ENCODE measurements around the gene MEI1. TPM values are rescaled to one million over a fixed set of nuclear protein-coding genes. Genes with fewer than 3 reads are reported as not detected.

The MEI1 gene, protein sequence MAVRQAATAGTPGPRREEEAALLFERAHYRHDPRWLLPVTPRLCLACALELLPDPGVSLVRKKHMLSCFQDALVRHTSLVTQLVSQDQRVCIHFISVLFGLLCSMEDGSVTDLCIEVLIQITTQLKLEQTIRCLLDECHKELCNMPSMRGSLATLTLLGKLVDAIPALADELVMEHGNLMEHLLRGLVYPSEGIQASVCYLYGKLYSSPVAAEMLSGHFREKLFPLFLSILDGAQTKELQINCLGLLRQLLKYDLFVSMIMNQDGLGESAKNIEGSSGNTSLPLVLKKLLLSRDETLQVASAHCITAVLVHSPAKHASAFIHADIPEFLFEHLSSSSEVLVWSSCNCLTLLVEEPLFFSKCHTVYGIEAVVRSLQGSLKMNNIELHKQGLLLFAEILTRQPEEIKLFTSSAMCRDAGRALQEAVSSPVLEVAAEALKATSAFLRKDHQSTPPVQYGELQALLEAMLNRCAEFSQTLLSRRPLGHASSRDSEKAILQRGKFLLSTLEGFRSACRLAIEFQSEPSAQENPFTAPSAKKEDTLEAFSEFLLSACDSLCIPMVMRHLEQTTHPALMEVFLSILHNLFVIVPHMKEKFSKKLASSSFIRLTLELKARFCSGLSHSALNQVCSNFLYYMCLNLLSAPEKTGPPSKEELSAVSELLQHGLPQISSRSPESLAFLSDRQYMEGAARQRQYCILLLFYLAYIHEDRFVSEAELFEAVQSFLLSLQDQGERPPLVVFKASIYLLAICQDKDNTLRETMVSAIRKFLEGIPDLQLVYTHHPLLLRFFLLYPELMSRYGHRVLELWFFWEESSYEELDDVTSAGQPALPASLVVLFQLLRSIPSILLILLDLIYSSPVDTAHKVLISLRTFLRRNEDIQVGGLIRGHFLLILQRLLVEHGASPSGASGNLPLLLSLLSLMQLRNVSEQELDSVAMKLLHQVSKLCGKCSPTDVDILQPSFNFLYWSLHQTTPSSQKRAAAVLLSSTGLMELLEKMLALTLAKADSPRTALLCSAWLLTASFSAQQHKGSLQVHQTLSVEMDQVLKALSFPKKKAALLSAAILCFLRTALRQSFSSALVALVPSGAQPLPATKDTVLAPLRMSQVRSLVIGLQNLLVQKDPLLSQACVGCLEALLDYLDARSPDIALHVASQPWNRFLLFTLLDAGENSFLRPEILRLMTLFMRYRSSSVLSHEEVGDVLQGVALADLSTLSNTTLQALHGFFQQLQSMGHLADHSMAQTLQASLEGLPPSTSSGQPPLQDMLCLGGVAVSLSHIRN
- 3.1 TPM for total RNA-seq

DNA sequence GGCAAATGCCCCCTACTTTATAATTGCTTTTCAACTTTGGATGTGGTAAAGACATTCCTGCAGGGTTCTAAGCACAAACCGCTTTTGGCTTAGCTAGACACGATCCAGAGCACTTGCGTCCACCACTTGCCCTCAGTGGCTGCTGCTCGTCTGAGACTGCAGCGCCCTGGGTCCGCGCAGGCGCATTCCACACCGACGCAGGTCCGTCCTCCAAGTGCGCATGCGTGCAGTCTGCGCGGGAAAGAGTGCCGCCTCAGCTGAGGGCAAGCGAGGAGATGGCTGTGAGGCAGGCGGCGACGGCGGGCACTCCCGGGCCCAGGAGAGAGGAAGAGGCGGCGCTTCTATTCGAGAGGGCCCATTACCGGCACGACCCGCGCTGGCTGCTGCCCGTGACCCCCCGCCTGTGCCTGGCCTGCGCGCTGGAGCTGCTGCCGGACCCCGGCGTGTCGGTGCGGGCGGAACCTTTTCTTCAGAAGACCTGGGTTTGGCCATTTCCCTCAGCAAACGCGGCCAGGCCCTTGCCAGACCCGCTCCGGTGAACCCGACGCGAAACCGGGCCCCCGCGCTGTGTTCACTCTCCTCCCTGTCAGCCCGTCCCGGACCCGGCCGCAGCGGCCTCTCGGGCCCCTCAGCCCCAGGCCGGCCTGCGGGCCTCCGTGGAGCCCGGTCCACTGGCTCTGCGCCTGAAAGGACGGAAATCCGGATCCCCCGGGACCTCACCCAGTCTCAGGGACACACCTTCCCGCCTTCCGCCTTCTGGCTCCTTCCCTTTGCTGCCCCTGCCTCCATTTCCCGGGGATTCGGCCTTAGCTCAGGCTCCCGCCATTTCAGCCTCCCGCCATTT lies at the start of gene MEI1:
Gene MEI1, plus strand, starts transcription at position 240 of the 844 bp plus-strand sequence. Its CDS starts 36 bp downstream, at position 276.
- Histone ChIP-seq H3K27me3 (ENCODE audit: control insufficient read depth in 3 of 3, insufficient read depth in 3 of 3, low read length in 3 of 3) (no peaks in the 10 kb centered on the region), H3K9ac (ENCODE audit: low read depth in 1 of 3, low read length in 3 of 3) (peak within 1 kb of the TSS in 2 of 3 donors; percentile 30 to 62), H3K9me3 (ENCODE audit: control insufficient read depth in 3 of 3, low read length in 3 of 3) (no peaks in the 10 kb centered on the region), H3K4me1 (ENCODE audit: control insufficient read depth in 3 of 3, insufficient read depth in 3 of 3, low read length in 3 of 3) (peaks cover 7 to 16% (median 16%) of the 10 kb centered on the region in 3 donors), H3K27ac (ENCODE audit: low read depth, low read length) (no peak within 1 kb of the TSS), H3K36me3 (ENCODE audit: control insufficient read depth in 3 of 3, insufficient read depth in 3 of 3, low read length in 3 of 3) (no peaks in the 10 kb centered on the region), H3K4me3 (ENCODE audit: low read length in 3 of 3) (peak within 1 kb of the TSS; percentile 35 to 61 (median 49))

DNA sequence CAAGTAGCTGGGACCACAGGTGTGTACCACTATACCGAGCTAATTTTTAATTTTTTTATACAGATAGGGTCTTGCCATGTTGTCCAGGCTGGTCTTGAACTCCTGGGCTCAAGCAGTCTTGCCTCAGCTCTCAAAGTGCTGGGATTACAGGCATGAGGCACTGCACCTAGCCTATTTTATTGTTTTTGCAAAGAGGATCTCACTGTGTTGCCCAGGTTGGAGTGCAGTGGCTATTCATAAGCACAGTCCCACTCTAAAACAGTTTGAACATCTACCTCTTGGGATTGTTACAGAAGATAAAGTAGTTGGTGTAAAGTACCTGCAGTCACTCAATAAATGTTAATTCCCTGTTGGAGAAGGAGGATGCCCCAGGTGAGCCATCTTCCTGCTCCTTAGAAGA lies 49.1 kb upstream of the MEI1 start:
- no peak overlapping the region for H3K27ac ChIP-seq (ENCODE audit: low read depth, low read length)
- H3K27me3 ChIP-seq (ENCODE audit: control insufficient read depth in 3 of 3, insufficient read depth in 3 of 3, low read length in 3 of 3) = no peaks in the 10 kb centered on the region
- no peaks in the 10 kb centered on the region for H3K9me3 ChIP-seq (ENCODE audit: control insufficient read depth in 3 of 3, low read length in 3 of 3)
- H3K4me3 ChIP-seq (ENCODE audit: low read length in 3 of 3) = no peak overlapping the region
- no peaks in the 10 kb centered on the region for H3K4me1 ChIP-seq (ENCODE audit: control insufficient read depth in 3 of 3, insufficient read depth in 3 of 3, low read length in 3 of 3)
- H3K9ac ChIP-seq (ENCODE audit: low read depth in 1 of 3, low read length in 3 of 3) = no peak overlapping the region
- H3K36me3 ChIP-seq (ENCODE audit: control insufficient read depth in 3 of 3, insufficient read depth in 3 of 3, low read length in 3 of 3) = peaks cover 49 to 73% (median 71%) of the 10 kb centered on the region in 3 donors

- Histone ChIP-seq H3K4me3 (ENCODE audit: low read length in 3 of 3) (no peak overlapping the region), H3K36me3 (ENCODE audit: control insufficient read depth in 3 of 3, insufficient read depth in 3 of 3, low read length in 3 of 3) (peaks cover 52 to 78% (median 74%) of the 10 kb centered on the region in 3 donors), H3K27ac (ENCODE audit: low read depth, low read length) (no peak overlapping the region), H3K4me1 (ENCODE audit: control insufficient read depth in 3 of 3, insufficient read depth in 3 of 3, low read length in 3 of 3) (no peaks in the 10 kb centered on the region), H3K9ac (ENCODE audit: low read depth in 1 of 3, low read length in 3 of 3) (no peak overlapping the region), H3K9me3 (ENCODE audit: control insufficient read depth in 3 of 3, low read length in 3 of 3) (no peaks in the 10 kb centered on the region), H3K27me3 (ENCODE audit: control insufficient read depth in 3 of 3, insufficient read depth in 3 of 3, low read length in 3 of 3) (no peaks in the 10 kb centered on the region)
These were observed 48.5 kb upstream of the MEI1 start for GRCh38 chr22:41650821-41651220.

DNA sequence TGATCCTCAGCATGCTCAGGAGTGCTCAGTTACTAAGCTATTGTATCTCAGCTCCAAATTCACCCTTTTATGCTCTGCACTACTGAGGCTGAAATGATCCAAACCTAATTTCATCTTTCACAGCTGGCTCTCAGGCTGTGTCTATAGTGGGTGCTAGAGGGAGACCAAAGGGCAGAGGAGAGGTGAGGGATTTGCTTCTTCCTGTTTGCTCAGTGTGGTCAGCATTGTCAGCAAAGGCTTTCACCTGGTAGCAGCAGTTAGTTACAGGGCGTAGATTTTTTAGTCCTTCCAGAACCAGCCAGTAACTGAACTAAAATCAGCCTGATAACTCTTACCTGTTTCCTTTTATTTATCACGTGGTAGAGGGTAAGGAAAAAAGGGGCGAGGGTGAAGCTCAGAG lies 45.0 kb upstream of the MEI1 start:
- Histone ChIP-seq H3K36me3 (ENCODE audit: control insufficient read depth in 3 of 3, insufficient read depth in 3 of 3, low read length in 3 of 3) (peaks cover 69 to 84% (median 78%) of the 10 kb centered on the region in 3 donors), H3K9me3 (ENCODE audit: control insufficient read depth in 3 of 3, low read length in 3 of 3) (no peaks in the 10 kb centered on the region), H3K4me3 (ENCODE audit: low read length in 3 of 3) (no peak overlapping the region), H3K4me1 (ENCODE audit: control insufficient read depth in 3 of 3, insufficient read depth in 3 of 3, low read length in 3 of 3) (peaks cover 0 to under 1% (median 0%) of the 10 kb centered on the region in 3 donors), H3K9ac (ENCODE audit: low read depth in 1 of 3, low read length in 3 of 3) (no peak overlapping the region), H3K27me3 (ENCODE audit: control insufficient read depth in 3 of 3, insufficient read depth in 3 of 3, low read length in 3 of 3) (no peaks in the 10 kb centered on the region), H3K27ac (ENCODE audit: low read depth, low read length) (no peak overlapping the region)

DNA sequence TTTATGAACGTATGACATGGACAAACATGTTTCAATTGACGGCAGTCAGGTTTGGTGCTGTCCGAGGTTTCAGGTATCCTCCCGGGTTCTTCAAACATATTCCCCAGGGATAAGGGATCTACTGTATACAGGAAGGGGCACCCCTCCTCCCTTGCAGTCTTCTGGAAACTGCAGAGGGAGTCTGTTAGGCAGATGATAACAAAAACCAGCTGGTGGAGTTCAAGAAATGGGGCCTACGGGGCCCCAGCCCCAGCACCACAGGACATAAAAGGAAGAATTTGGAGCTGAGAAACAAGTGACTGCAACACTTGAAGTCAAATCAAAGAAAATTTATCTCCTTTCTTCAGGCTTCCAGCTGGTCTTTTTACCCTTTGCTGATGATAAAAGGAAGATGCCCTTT lies 42.7 kb upstream of the MEI1 start:
- H3K27ac ChIP-seq (ENCODE audit: low read depth, low read length) = no peak overlapping the region
- H3K9ac ChIP-seq (ENCODE audit: low read depth in 1 of 3, low read length in 3 of 3) = no peak overlapping the region
- peaks cover 68 to 89% (median 84%) of the 10 kb centered on the region in 3 donors for H3K36me3 ChIP-seq (ENCODE audit: control insufficient read depth in 3 of 3, insufficient read depth in 3 of 3, low read length in 3 of 3)
- no peak overlapping the region for H3K4me3 ChIP-seq (ENCODE audit: low read length in 3 of 3)
- peaks cover 5 to 14% (median 10%) of the 10 kb centered on the region in 3 donors for H3K4me1 ChIP-seq (ENCODE audit: control insufficient read depth in 3 of 3, insufficient read depth in 3 of 3, low read length in 3 of 3)
- H3K9me3 ChIP-seq (ENCODE audit: control insufficient read depth in 3 of 3, low read length in 3 of 3) = no peaks in the 10 kb centered on the region
- no peaks in the 10 kb centered on the region for H3K27me3 ChIP-seq (ENCODE audit: control insufficient read depth in 3 of 3, insufficient read depth in 3 of 3, low read length in 3 of 3)

- H3K9me3 ChIP-seq (ENCODE audit: control insufficient read depth in 3 of 3, low read length in 3 of 3) = no peaks in the 10 kb centered on the region
- no peak overlapping the region for H3K4me3 ChIP-seq (ENCODE audit: low read length in 3 of 3)
- H3K4me1 ChIP-seq (ENCODE audit: control insufficient read depth in 3 of 3, insufficient read depth in 3 of 3, low read length in 3 of 3) = peaks cover 5 to 14% (median 10%) of the 10 kb centered on the region in 3 donors
- H3K36me3 ChIP-seq (ENCODE audit: control insufficient read depth in 3 of 3, insufficient read depth in 3 of 3, low read length in 3 of 3) = peaks cover 60 to 87% (median 82%) of the 10 kb centered on the region in 3 donors
- H3K27ac ChIP-seq (ENCODE audit: low read depth, low read length) = no peak overlapping the region
- no peak overlapping the region for H3K9ac ChIP-seq (ENCODE audit: low read depth in 1 of 3, low read length in 3 of 3)
- H3K27me3 ChIP-seq (ENCODE audit: control insufficient read depth in 3 of 3, insufficient read depth in 3 of 3, low read length in 3 of 3) = no peaks in the 10 kb centered on the region
These were observed 41.6 kb upstream of the MEI1 start for GRCh38 chr22:41657709-41658108.

- H3K27me3 ChIP-seq (ENCODE audit: control insufficient read depth in 3 of 3, insufficient read depth in 3 of 3, low read length in 3 of 3) = no peaks in the 10 kb centered on the region
- H3K4me3 ChIP-seq (ENCODE audit: low read length in 3 of 3) = no peak overlapping the region
- H3K9ac ChIP-seq (ENCODE audit: low read depth in 1 of 3, low read length in 3 of 3) = no peak overlapping the region
- peaks cover 5 to 14% (median 10%) of the 10 kb centered on the region in 3 donors for H3K4me1 ChIP-seq (ENCODE audit: control insufficient read depth in 3 of 3, insufficient read depth in 3 of 3, low read length in 3 of 3)
- no peaks in the 10 kb centered on the region for H3K9me3 ChIP-seq (ENCODE audit: control insufficient read depth in 3 of 3, low read length in 3 of 3)
- H3K27ac ChIP-seq (ENCODE audit: low read depth, low read length) = no peak overlapping the region
- peaks cover 53 to 85% (median 82%) of the 10 kb centered on the region in 3 donors for H3K36me3 ChIP-seq (ENCODE audit: control insufficient read depth in 3 of 3, insufficient read depth in 3 of 3, low read length in 3 of 3)
These were observed 40.4 kb upstream of the MEI1 start for GRCh38 chr22:41658869-41659268.

DNA sequence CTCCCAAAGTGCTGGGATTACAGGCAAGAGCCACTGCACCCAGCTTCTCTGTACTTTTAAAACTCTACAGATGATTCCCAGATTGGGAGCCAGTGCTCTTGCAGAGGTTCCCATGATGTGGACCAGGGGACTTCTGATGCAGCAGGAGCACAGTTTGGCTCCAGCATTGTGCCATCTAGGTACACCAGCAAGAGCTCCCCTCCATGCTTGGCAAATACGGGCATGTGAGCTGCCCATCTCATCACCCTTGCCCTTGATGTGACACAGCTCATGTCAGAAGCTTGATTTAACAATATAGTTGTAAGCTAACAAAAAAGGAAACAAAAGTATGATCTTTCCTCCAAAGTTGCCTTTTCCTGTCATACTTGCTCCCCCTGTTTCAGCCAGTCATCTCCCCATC lies 39.4 kb upstream of the MEI1 start:
- H3K9ac ChIP-seq (ENCODE audit: low read depth in 1 of 3, low read length in 3 of 3) = no peak overlapping the region
- peaks cover 50 to 82% (median 79%) of the 10 kb centered on the region in 3 donors for H3K36me3 ChIP-seq (ENCODE audit: control insufficient read depth in 3 of 3, insufficient read depth in 3 of 3, low read length in 3 of 3)
- H3K4me1 ChIP-seq (ENCODE audit: control insufficient read depth in 3 of 3, insufficient read depth in 3 of 3, low read length in 3 of 3) = peaks cover 5 to 14% (median 10%) of the 10 kb centered on the region in 3 donors
- H3K27ac ChIP-seq (ENCODE audit: low read depth, low read length) = no peak overlapping the region
- H3K4me3 ChIP-seq (ENCODE audit: low read length in 3 of 3) = no peak overlapping the region
- no peaks in the 10 kb centered on the region for H3K27me3 ChIP-seq (ENCODE audit: control insufficient read depth in 3 of 3, insufficient read depth in 3 of 3, low read length in 3 of 3)
- H3K9me3 ChIP-seq (ENCODE audit: control insufficient read depth in 3 of 3, low read length in 3 of 3) = no peaks in the 10 kb centered on the region

DNA sequence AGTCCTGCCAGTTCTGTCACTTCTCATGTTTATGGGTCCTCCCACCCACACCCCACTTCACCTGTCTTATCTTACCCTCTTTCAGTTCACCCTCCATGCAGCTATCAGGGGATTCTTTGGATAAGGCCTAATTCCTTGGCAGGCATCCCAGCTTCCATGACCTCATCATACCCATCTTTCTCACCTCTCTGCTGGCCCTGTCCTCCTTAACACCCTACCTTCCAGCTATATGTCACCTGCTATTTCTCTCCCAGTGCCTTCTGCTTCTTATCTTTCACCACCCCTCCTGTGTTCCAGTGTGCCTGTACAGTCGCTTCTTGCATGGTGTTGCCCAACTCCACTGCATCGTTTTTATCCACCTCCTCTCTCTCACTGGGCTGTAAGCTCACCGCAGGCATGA lies 38.9 kb upstream of the MEI1 start:
- no peak overlapping the region for H3K9ac ChIP-seq (ENCODE audit: low read depth in 1 of 3, low read length in 3 of 3)
- no peaks in the 10 kb centered on the region for H3K27me3 ChIP-seq (ENCODE audit: control insufficient read depth in 3 of 3, insufficient read depth in 3 of 3, low read length in 3 of 3)
- H3K4me3 ChIP-seq (ENCODE audit: low read length in 3 of 3) = no peak overlapping the region
- no peaks in the 10 kb centered on the region for H3K9me3 ChIP-seq (ENCODE audit: control insufficient read depth in 3 of 3, low read length in 3 of 3)
- H3K36me3 ChIP-seq (ENCODE audit: control insufficient read depth in 3 of 3, insufficient read depth in 3 of 3, low read length in 3 of 3) = peaks cover 50 to 81% (median 77%) of the 10 kb centered on the region in 3 donors
- peak overlapping the region; percentile 9 for H3K27ac ChIP-seq (ENCODE audit: low read depth, low read length)
- H3K4me1 ChIP-seq (ENCODE audit: control insufficient read depth in 3 of 3, insufficient read depth in 3 of 3, low read length in 3 of 3) = peaks cover 5 to 14% (median 10%) of the 10 kb centered on the region in 3 donors

All from skeletal muscle tissue (tissue), 4 donors.